Hematopoietic multipotent progenitor cell treated with erythropoietin and hydrocortisone succinate and interleukin-3 and kit ligand, for 6 days (in vitro differentiated cells): ENCODE data around the gene PVALB.

Experiments
- DNase-seq: peaks from one replicate; pipeline ENCODE4 v3.0.0-alpha.2; 2015

The PVALB gene

GRCh38 chr22:36816636-36817524 is at the start of gene PVALB:
PVALB (minus strand) TSS chr22:36817035; CDS start chr22:36817005, 30 bp downstream.
- peak; percentile 71 for DNase-seq

- DNase-seq = no peak
Measured at GRCh38 chr22:36865346-36865745, 48.5 kb upstream of the PVALB start.

- no peak for DNase-seq
Measured at GRCh38 chr22:36864454-36865215, 47.8 kb upstream of the PVALB start.

GRCh38 chr22:36863979-36864378 is 47.1 kb upstream of the PVALB start:
- DNase-seq = no peak

GRCh38 chr22:36863281-36863680 is 46.4 kb upstream of the PVALB start:
- DNase-seq = no peak

- DNase-seq = peak; percentile 84
Measured at GRCh38 chr22:36862251-36863242, 45.7 kb upstream of the PVALB start.

GRCh38 chr22:36860821-36861659 is 44.2 kb upstream of the PVALB start, which contains the start of gene NCF4:
NCF4 (plus strand) TSS chr22:36861006; CDS start chr22:36861172, 166 bp downstream.
- peak; percentile 91 for DNase-seq

GRCh38 chr22:36860438-36860820 is 43.6 kb upstream of the PVALB start:
- no peak for DNase-seq

GRCh38 chr22:36860017-36860416 is 43.2 kb upstream of the PVALB start:
- no peak for DNase-seq

GRCh38 chr22:36858966-36859365 is 42.1 kb upstream of the PVALB start:
- DNase-seq = no peak

GRCh38 chr22:36858156-36858555 is 41.3 kb upstream of the PVALB start:
- no peak for DNase-seq

GRCh38 chr22:36856792-36857135 is 39.9 kb upstream of the PVALB start:
- DNase-seq = no peak

GRCh38 chr22:36856121-36856791 is 39.4 kb upstream of the PVALB start:
- DNase-seq = peak; percentile 95

- DNase-seq = no peak
Measured at GRCh38 chr22:36855478-36855877, 38.6 kb upstream of the PVALB start.

GRCh38 chr22:36853407-36854099 is 36.7 kb upstream of the PVALB start:
- peak; percentile 94 for DNase-seq

GRCh38 chr22:36852056-36852973 is 35.5 kb upstream of the PVALB start:
- no peak for DNase-seq

GRCh38 chr22:36850682-36851081 is 33.8 kb upstream of the PVALB start:
- DNase-seq = no peak

- no peak for DNase-seq
Measured at GRCh38 chr22:36850056-36850455, 33.2 kb upstream of the PVALB start.

- no peak for DNase-seq
Measured at GRCh38 chr22:36846949-36847348, 30.1 kb upstream of the PVALB start.
